NT2/D1 (cell line): Measurements from ENCODE around the gene CENPX.

Experiments
- DNase-seq: peaks from one replicate; pipeline ENCODE4 v3.0.0-alpha.2; 2011; ENCODE audit warnings: low read depth, low spot score
- H3K27me3 ChIP-seq: 2 replicates; pipeline ENCODE4 v1.6.0; 2011; ENCODE audit warnings: mild to moderate bottlenecking; ENCODE audit not compliant: insufficient read length, insufficient read depth
- H3K36me3 ChIP-seq: 2 replicates; pipeline ENCODE4 v1.6.1; 2011; ENCODE audit warnings: mild to moderate bottlenecking, low read length, mixed read lengths; ENCODE audit not compliant: insufficient read depth, insufficient read length
- H3K4me1 ChIP-seq: 2 replicates; pipeline ENCODE4 v1.5.1; 2011; ENCODE audit not compliant: insufficient read depth, insufficient read length
- H3K4me3 ChIP-seq: 2 replicates; pipeline ENCODE4 v1.5.1; 2011; ENCODE audit warnings: low read depth; ENCODE audit not compliant: insufficient read length
- H3K9ac ChIP-seq: 2 replicates; pipeline ENCODE4 v1.6.0; 2011; ENCODE audit warnings: low read depth; ENCODE audit not compliant: insufficient read length
- H3K9me3 ChIP-seq: 2 replicates; pipeline ENCODE4 v1.5.1; 2011; ENCODE audit warnings: mild to moderate bottlenecking, low read length; ENCODE audit not compliant: insufficient read depth
- SUZ12 ChIP-seq: IDR thresholded peaks from 2 replicates; pipeline ENCODE4 v1.6.1; 2011; ENCODE audit not compliant: insufficient read length, insufficient read depth; ENCODE audit errors: extremely low read depth
- YY1 ChIP-seq: IDR thresholded peaks from 2 replicates; pipeline ENCODE4 v1.6.1; 2011; ENCODE audit not compliant: insufficient read length, insufficient read depth
- ZNF274 ChIP-seq: IDR thresholded peaks from 2 replicates; pipeline ENCODE4 v1.6.1; 2011; ENCODE audit warnings: mild to moderate bottlenecking, low read depth, low read length

CENPX gene

DNA sequence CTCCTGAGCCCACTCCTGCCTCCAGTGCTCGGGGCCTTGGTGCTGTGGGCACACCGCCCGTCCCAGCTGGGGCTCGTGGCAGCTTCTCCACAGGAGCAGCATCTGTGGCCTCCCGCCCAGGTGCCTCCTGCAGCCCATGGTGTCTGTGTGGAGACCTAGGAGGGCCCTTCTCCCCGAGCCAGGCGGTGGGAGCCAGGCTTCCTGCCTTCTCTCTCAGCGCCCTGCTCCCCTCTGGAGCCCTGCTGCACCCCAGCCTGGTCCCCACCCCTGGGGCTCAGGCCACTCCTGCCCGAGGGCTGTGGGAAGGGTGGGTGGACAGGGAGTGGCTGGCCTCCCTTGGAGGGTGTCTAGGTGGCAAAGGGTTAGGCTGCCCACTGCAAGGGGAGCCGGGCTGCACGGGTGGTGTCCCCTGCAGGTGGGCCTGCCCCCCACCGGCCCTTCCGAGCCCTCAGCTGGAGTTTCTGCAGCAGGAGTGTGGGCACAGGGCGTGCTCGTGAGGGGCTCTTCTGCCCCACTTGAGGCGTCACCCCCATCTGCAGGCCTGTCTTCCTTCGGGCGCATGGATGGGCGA is 11.0 kb downstream of the CENPX start:
- DNase-seq, result no peak
- TF ChIP-seq ZNF274, result no peak
- TF ChIP-seq SUZ12, result no peak
- H3K9ac ChIP-seq, result peak overlapping the region; percentile 79
- H3K4me3 ChIP-seq, result no peak overlapping the region
- no peaks in the 10 kb centered on the region for H3K27me3 ChIP-seq
- H3K9me3 ChIP-seq, result no peaks in the 10 kb centered on the region
- H3K4me1 ChIP-seq, result peaks cover 46% of the 10 kb centered on the region
- peaks cover 42% of the 10 kb centered on the region for H3K36me3 ChIP-seq

DNA sequence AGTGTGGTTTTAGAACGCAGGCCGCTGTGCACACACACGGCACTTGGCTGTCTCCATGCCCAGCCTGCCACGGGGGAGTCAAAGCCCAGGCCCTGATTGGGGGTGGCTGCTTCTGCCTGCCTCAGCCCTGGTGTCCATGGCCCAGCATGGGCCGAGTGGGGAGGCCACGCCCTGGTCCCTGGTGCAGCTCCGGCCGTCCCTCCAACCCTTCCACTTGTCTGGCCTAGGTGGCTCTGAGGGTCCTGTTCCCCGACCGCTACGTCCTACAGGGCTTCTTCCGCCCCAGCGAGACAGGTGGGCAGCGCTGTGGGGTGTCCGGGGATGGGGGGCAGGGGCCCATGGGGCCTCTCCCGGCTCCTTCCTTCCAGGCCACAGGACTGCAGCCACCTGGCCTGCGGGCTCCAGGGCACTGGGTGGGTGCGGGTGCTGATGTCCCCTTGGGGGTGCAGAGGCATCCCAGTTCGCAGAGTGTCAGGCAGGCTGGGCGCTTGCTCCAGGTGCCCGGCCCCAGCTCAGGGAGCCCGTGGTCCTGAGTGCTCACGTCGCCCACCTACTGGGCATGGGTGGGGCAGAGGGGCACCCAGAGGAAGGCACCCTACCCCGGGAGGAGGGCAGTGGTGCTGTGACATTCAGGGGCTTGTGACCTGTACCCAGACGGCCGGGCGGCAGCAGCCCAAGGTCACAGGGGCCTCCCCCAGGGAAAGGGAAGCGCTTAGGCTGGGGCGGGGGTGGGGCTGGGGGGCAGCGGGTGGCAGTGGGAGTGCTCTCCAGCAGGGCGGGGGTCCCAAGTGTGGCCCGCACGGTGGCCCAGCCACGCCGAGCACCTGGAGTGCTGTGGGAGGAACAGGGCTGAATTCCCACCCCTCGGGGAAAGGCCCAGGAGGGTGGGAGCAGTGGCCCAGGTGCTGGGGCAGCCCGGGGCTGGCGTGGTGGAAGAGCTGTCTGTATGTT is 11.8 kb downstream of the CENPX start:
- H3K4me3 ChIP-seq, result no peak overlapping the region
- no peak overlapping the region for H3K9ac ChIP-seq
- H3K36me3 ChIP-seq, result peaks cover 41% of the 10 kb centered on the region
- TF ChIP-seq YY1 (no peak), ZNF274 (no peak), SUZ12 (no peak)
- H3K4me1 ChIP-seq, result peaks cover 46% of the 10 kb centered on the region
- DNase-seq, result no peak
- no peaks in the 10 kb centered on the region for H3K9me3 ChIP-seq
- no peaks in the 10 kb centered on the region for H3K27me3 ChIP-seq

DNA sequence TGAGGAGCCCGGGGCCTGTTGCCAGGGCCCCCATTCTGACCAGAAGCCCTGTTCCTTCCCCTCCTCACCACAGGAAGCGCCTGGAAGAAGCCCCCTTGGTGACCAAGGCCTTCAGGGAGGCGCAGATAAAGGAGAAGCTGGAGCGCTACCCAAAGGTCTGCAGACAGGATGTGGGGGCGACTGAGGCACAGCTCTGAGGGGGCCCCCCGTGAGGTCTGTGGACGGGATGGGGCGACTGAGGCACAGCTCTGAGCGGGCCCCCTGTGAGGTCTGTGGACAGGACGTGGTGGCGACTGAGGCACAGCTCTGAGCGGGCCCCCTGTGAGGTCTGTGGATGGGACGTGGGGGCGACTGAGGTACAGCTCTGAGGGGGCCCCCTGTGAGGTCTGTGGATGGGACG is 13.3 kb downstream of the CENPX start:
- no peak overlapping the region for H3K4me3 ChIP-seq
- peaks cover 45% of the 10 kb centered on the region for H3K4me1 ChIP-seq
- no peaks in the 10 kb centered on the region for H3K27me3 ChIP-seq
- no peak for DNase-seq
- no peak for TF ChIP-seq ZNF274
- no peak for TF ChIP-seq SUZ12
- TF ChIP-seq YY1, result no peak
- no peaks in the 10 kb centered on the region for H3K9me3 ChIP-seq
- no peak overlapping the region for H3K9ac ChIP-seq
- peaks cover 37% of the 10 kb centered on the region for H3K36me3 ChIP-seq

DNA sequence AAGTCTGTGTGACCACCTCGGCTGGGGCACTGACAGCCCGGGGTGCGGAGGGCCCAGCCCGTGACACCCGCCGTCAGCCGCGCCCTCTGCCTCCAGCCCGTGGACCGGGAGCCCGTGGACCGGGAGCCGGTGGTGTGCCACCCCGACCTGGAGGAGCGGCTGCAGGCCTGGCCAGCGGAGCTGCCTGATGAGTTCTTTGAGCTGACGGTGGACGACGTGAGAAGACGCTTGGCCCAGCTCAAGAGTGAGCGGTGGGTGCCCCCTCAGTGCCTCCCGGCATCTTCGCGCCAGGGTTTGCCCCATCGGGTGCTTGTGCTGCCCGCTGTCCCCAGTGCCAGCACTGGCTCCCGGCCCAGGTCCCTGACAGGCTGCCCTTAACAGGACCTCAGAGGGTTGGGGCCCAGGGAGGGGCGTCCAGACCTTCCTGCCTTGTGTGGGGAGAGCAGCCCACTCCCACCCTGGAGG is 13.7 kb downstream of the CENPX start:
- Histone ChIP-seq H3K9ac (no peak overlapping the region), H3K4me3 (no peak overlapping the region), H3K9me3 (no peaks in the 10 kb centered on the region), H3K4me1 (peaks cover 49% of the 10 kb centered on the region), H3K36me3 (peaks cover 33% of the 10 kb centered on the region), H3K27me3 (no peaks in the 10 kb centered on the region)
- TF ChIP-seq ZNF274 (no peak), SUZ12 (no peak), YY1 (no peak)
- no peak for DNase-seq

DNA sequence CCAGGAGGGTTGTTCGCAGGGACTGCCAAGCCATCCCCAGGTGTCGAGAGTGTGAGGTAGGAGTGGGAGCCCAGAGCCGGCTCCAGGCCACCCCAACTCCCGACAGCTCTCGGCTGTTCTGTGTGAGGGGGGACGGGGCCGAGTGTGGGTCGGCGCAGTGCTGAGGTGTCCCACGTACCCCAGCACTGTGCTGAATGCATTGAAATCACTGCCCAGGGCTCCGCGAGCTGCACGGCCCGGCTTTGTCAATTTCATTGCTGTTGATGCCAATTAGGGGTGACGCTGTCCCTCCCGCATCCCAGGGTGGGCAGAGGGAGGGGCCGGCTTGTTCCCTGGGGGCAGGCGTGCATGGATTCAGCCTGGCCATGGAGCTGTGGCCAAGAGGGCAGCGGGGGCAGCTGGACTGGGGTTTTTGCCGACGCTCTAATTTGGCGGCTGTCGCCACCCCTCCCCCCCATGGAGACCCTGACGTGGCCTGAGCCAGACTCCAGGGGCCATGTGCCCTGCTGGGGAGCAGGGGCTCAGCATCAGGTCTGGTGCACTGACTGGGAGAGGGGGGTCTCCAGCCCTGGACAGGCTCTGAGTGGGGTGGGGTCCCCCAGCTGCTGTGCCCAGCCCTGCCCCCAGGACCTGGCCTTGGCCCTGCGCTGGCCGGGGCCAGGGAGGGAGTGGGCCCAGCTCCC is 14.3 kb downstream of the CENPX start:
- Histone ChIP-seq H3K4me3 (no peak overlapping the region), H3K4me1 (peaks cover 46% of the 10 kb centered on the region), H3K9ac (no peak overlapping the region), H3K9me3 (no peaks in the 10 kb centered on the region), H3K27me3 (no peaks in the 10 kb centered on the region), H3K36me3 (peaks cover 28% of the 10 kb centered on the region)
- TF ChIP-seq YY1, result no peak
- no peak for TF ChIP-seq ZNF274
- TF ChIP-seq SUZ12, result no peak
- no peak for DNase-seq

DNA sequence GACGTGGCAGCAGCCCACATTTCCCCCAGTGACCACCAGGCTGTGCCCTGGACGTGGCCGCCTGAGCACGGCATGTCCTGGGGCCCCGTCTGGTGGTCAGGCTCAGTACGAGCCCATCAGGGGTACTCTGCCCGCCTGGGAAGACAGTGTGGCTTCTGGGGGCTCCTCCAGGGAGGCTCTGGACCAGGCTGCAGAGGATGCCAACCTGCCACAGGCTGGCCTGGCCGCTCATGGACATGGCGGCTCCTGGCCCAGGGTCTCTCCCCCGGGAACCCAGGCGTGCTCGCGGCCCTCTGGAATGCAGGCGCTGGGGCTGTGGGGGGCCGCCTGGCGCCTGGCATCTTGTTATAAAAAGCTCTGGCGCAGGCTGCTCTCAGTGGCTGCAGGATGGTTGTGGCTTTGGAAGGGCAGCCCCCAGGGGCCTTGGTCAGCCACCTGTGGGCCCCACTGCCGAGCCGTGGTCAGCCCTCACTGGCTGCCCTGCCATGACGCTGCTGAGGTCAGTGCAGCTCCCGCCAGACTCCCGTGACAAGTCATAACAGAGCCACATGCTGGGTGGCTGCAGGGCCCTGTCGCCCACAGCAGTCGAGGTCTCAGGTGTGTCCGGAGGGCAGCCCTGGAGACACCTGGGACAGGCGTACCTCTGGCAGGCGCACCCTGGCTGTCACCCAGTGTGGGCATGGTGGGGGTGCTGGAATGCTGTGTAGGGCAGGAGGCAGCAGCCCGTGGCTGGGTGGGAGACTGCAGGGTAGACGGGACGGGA is 15.0 kb downstream of the CENPX start:
- Histone ChIP-seq H3K9ac (peak overlapping the region; percentile 21), H3K27me3 (no peaks in the 10 kb centered on the region), H3K4me1 (peaks cover 49% of the 10 kb centered on the region), H3K4me3 (no peak overlapping the region), H3K36me3 (peaks cover 28% of the 10 kb centered on the region), H3K9me3 (no peaks in the 10 kb centered on the region)
- DNase-seq, result no peak
- TF ChIP-seq YY1, result no peak
- TF ChIP-seq SUZ12, result no peak
- no peak for TF ChIP-seq ZNF274

DNA sequence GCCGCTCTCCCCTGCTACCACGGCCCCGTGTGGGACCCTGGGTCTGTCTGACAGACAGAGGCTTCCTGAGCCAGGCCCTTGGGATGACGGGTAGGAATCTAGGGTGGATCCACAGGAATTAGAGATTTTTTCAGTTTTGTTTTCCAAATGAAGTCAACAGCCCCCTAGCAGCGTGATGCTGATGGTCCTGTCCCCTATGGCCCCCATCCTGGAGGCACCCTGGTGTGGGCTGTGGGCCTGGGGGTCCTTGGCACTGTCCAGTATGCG is 15.5 kb downstream of the CENPX start:
- Histone ChIP-seq H3K4me3 (no peak overlapping the region), H3K9me3 (no peaks in the 10 kb centered on the region), H3K4me1 (peaks cover 46% of the 10 kb centered on the region), H3K36me3 (peaks cover 28% of the 10 kb centered on the region), H3K9ac (no peak overlapping the region), H3K27me3 (no peaks in the 10 kb centered on the region)
- TF ChIP-seq ZNF274 (no peak), YY1 (no peak)
- DNase-seq, result no peak
